ENCODE results near the gene OR10A5. TPM values are rescaled to one million over a fixed set of nuclear protein-coding genes. Genes with fewer than 3 reads are reported as not detected.

Gene OR10A5
- total and polyA plus RNA-seq, 2 of the 8 experiments (the other 6 are each of a cell fraction or from before 2014, with no cell fraction given): not detected

GRCh38 chr11:6813656-6814055, 31.8 kb upstream of the OR10A5 start:
- Histone ChIP-seq H4K20me1 (replicated peaks in 1 of 2; ENCODE audit: control insufficient read depth in 1 of 2, insufficient read depth in 2 of 2, low read length in 2 of 2) (no peaks in the 10 kb centered on the region), H3K79me1 (ENCODE audit: low read depth, low read length) (no peaks in the 10 kb centered on the region), H3K36me3 (ENCODE audit: control insufficient read depth in 2 of 4, insufficient read depth in 4 of 4, low read length in 3 of 4) (no peaks in the 10 kb centered on the region), H3K9me3 (ENCODE audit: insufficient read depth in 2 of 2, low read depth in 1 of 2, low read length in 1 of 2) (no peaks in the 10 kb centered on the region), H3K4ac (replicated peaks; ENCODE audit: insufficient read length, low read depth, low read length) (no peak overlapping the region), H2BK5ac (ENCODE audit: low read depth, low read length) (no peak overlapping the region), H3K9ac (replicated peaks in 1 of 4; ENCODE audit: extremely low read depth in 1 of 4, low read depth in 3 of 4, low read length in 3 of 4) (no peak overlapping the region), H2AK5ac (ENCODE audit: low read depth, low read length) (no peak overlapping the region), H2BK20ac (ENCODE audit: low read length) (no peak overlapping the region), H3K56ac (replicated peaks; ENCODE audit: insufficient read length, low read depth, low read length) (no peak overlapping the region), H2BK12ac (ENCODE audit: low read depth, low read length) (no peak overlapping the region), H3K4me3 (ENCODE audit: extremely low read depth in 1 of 4, insufficient read depth in 2 of 4, low read depth in 3 of 4, low read length in 4 of 4) (no peak overlapping the region), H3K14ac (ENCODE audit: insufficient read length) (no peak overlapping the region), H2AFZ (ENCODE audit: low read length) (no peak overlapping the region), H3K23ac (ENCODE audit: insufficient read length) (no peak overlapping the region), H4K91ac (replicated peaks; ENCODE audit: insufficient read length, low read length) (no peak overlapping the region), H2BK120ac (replicated peaks; ENCODE audit: low read depth, low read length) (no peak overlapping the region), H3K27ac (ENCODE audit: low read depth, low read length) (no peak overlapping the region), H4K8ac (ENCODE audit: extremely low read depth, insufficient read depth, low read length) (no peak overlapping the region), H3K4me1 (replicated peaks in 1 of 4; ENCODE audit: control insufficient read depth in 3 of 4, insufficient read depth in 4 of 4, low read length in 3 of 4) (peaks cover 0 to 5% (median 0%) of the 10 kb centered on the region in 4 experiments; a peak in 3 of 7 replicates), H3K4me2 (ENCODE audit: insufficient read depth in 1 of 2, low read depth in 2 of 2, low read length in 2 of 2) (no peak overlapping the region), H3K18ac (ENCODE audit: extremely low read depth, low read length) (no peak overlapping the region), H3K27me3 (replicated peaks in 1 of 4; ENCODE audit: control insufficient read depth in 3 of 4, extremely low read depth in 1 of 4, insufficient read depth in 3 of 4, low read length in 3 of 4) (no peaks in the 10 kb centered on the region), H3K23me2 (ENCODE audit: low read depth, low read length) (no peaks in the 10 kb centered on the region), H3K79me2 (ENCODE audit: control insufficient read depth in 1 of 2, insufficient read depth in 2 of 2, low read length in 2 of 2) (no peaks in the 10 kb centered on the region), H2BK15ac (ENCODE audit: low read length) (no peak overlapping the region), H4K5ac (ENCODE audit: insufficient read length, low read depth, low read length) (no peak overlapping the region)
- 76% methylated on average over 2 of the region's 2 CpGs; no CpG with 5 or more reads in 1 of the 2 experiments for WGBS, 2 experiments (ENCODE audit: extremely low coverage in 1 of 2, insufficient coverage in 1 of 2, insufficient read length in 1 of 2, insufficient replicate concordance in 2 of 2, low coverage in 1 of 2, low lambda C conversion rate in 2 of 2, missing lambda C conversion rate in 1 of 2)
- POLR2A ChIA-PET (ENCODE audit: partially characterized antibody): no interaction called here
- DNase-seq (ENCODE audit: low read depth in 1 of 2, low spot score in 2 of 2) (no peak), FAIRE-seq (no peak)
- CTCF ChIA-PET (ENCODE audit: partially characterized antibody): interaction anchor here (0.6 to 3.2 kb wide), 5 partner anchors 11 to 676 kb away, joined by 3 to 34 read pairs (median 10); partner anchors contain the start of genes NLRP14 and ZNF214
- TF ChIP-seq SIX5 (IDR thresholded peaks at IDR 0.05; ENCODE audit: low read depth, low read length) (no peak), YY1 (IDR thresholded peaks at IDR 0.05; ENCODE audit: low read depth, low read length) (no peak), POU5F1 (IDR thresholded peaks at IDR 0.05; ENCODE audit: low read depth, low read length) (no peak), POLR2AphosphoS5 (IDR thresholded peaks at IDR 0.05; ENCODE audit: low read depth, low read length) (no peak)

All from H1 (cell line).